Activated CD4-positive, alpha-beta T cell treated with anti-CD3 and anti-CD28 coated beads, Interleukin-2, amount 10 ng/mL, durations not matched to agents 24 days and 14 days (primary cell): Measurements from ENCODE around the gene PRAC1. TPM values are rescaled to one million over a fixed set of nuclear protein-coding genes. Genes with fewer than 3 reads are reported as not detected.
A peak's percentile ranks its signal among the peaks of the same experiment; 100 is the strongest.

Source experiments
- DNase-seq: peaks from one replicate; pipeline ENCODE4 v3.0.0; 2022
- H3K27ac Mint-ChIP-seq: one replicate; pipeline ENCODE4 v1.8.0; 2022; ENCODE audit warnings: mild to moderate bottlenecking, mixed read lengths
- H3K27me3 Mint-ChIP-seq: one replicate; pipeline ENCODE4 v1.8.0; 2022; ENCODE audit warnings: mixed read lengths
- H3K36me3 Mint-ChIP-seq: one replicate; pipeline ENCODE4 v1.8.0; 2022; ENCODE audit warnings: low read depth, mild to moderate bottlenecking, mixed read lengths
- H3K4me1 Mint-ChIP-seq: one replicate; pipeline ENCODE4 v1.8.0; 2021; ENCODE audit warnings: mixed read lengths
- H3K4me3 Mint-ChIP-seq: one replicate; pipeline ENCODE4 v1.8.0; 2022; ENCODE audit warnings: mild to moderate bottlenecking, moderate library complexity, mixed read lengths
- H3K9me3 Mint-ChIP-seq: one replicate; pipeline ENCODE4 v1.8.0; 2021; ENCODE audit warnings: mixed read lengths
- intact Hi-C: fragments of 100-400 bp; cut with micrococcal nuclease; formaldehyde crosslinking; loops from one replicate; pipeline ENCODE4 v1.15.1; 2023
- total RNA-seq: library from RNA; stranded (reverse); gene quantifications from 2 replicates; pipeline ENCODE4 v1.2.3, GENCODE V29; 2022

The PRAC1 gene
- total RNA-seq, 1 donor from 2014 or later: not detected

- H3K27ac Mint-ChIP-seq: no peak overlapping the region
- DNase-seq: peak; percentile 92
- peaks cover 63% of the 10 kb centered on the region for H3K27me3 Mint-ChIP-seq
- no peaks in the 10 kb centered on the region for H3K36me3 Mint-ChIP-seq
- intact Hi-C loops: loop anchor here (2.0 to 5.0 kb wide), 3 partner anchors 39 to 200 kb away; no protein-coding TSS in a partner anchor
- H3K4me1 Mint-ChIP-seq: peaks cover 5% of the 10 kb centered on the region
- no peaks in the 10 kb centered on the region for H3K9me3 Mint-ChIP-seq
- no peak overlapping the region for H3K4me3 Mint-ChIP-seq
These were observed 44.0 kb downstream of the PRAC1 start for GRCh38 chr17:48678141-48678971.

GRCh38 chr17:48676963-48677558 is 45.3 kb downstream of the PRAC1 start:
- peaks cover 57% of the 10 kb centered on the region for H3K27me3 Mint-ChIP-seq
- intact Hi-C loops: loop anchor here (5.0 kb wide), 2 partner anchors 40 to 115 kb away; no protein-coding TSS in a partner anchor

GRCh38 chr17:48672340-48672739 is 50.0 kb downstream of the PRAC1 start:
- no peak overlapping the region for H3K4me3 Mint-ChIP-seq
- peaks cover 56% of the 10 kb centered on the region for H3K27me3 Mint-ChIP-seq
- intact Hi-C loops: no loop called here
- DNase-seq: no peak
- peaks cover 4% of the 10 kb centered on the region for H3K4me1 Mint-ChIP-seq
- no peaks in the 10 kb centered on the region for H3K9me3 Mint-ChIP-seq
- H3K27ac Mint-ChIP-seq: no peak overlapping the region
- no peaks in the 10 kb centered on the region for H3K36me3 Mint-ChIP-seq

More at GRCh38 chr17:48676963-48677558, 45.3 kb downstream of the PRAC1 start:
- DNase-seq: no peak
- no peak overlapping the region for H3K4me3 Mint-ChIP-seq
- no peaks in the 10 kb centered on the region for H3K9me3 Mint-ChIP-seq
- no peaks in the 10 kb centered on the region for H3K36me3 Mint-ChIP-seq
- peaks cover 5% of the 10 kb centered on the region for H3K4me1 Mint-ChIP-seq
- no peak overlapping the region for H3K27ac Mint-ChIP-seq

Other genes with a start within 250 kb of the PRAC1 start
- not detected in 2 replicates for gene HOXB1, start 191.5 kb downstream of the PRAC1 start, total RNA-seq
- gene HOXB2, start 177.4 kb downstream of the PRAC1 start, total RNA-seq: 26.0 and 28.1 TPM in 2 replicates
- gene HOXB4, start 144.2 kb downstream of the PRAC1 start, total RNA-seq: 3.1 and 3.6 TPM in 2 replicates
- 3.6 and 3.7 TPM in 2 replicates for gene HOXB3, start 132.3 kb downstream of the PRAC1 start, total RNA-seq
- not detected in 2 replicates for gene HOXB5, start 128.7 kb downstream of the PRAC1 start, total RNA-seq
- gene HOXB6, start 117.5 kb downstream of the PRAC1 start, total RNA-seq: 0.33 and 0.36 TPM in 2 replicates
- gene HOXB7, start 111.5 kb downstream of the PRAC1 start, total RNA-seq: 0.30 and 0.36 TPM in 2 replicates
- not detected in 2 replicates for gene HOXB8, start 107.2 kb downstream of the PRAC1 start, total RNA-seq
- 0.21 and 0.30 TPM in 2 replicates for gene HOXB9, start 96.2 kb downstream of the PRAC1 start, total RNA-seq
- gene PRAC2, start 667 bp upstream of the PRAC1 start, total RNA-seq: not detected in 2 replicates
- gene HOXB13, start 6.2 kb upstream of the PRAC1 start, total RNA-seq: not detected in 2 replicates
- gene TTLL6, start 94.7 kb upstream of the PRAC1 start, total RNA-seq: not detected in 2 replicates
- 48.1 and 52.8 TPM in 2 replicates for gene CALCOCO2, start 108.5 kb upstream of the PRAC1 start, total RNA-seq
- gene ATP5MC1, start 170.3 kb upstream of the PRAC1 start, total RNA-seq: 160 and 176 TPM in 2 replicates
- gene UBE2Z, start 185.9 kb upstream of the PRAC1 start, total RNA-seq: 89.3 and 91.4 TPM in 2 replicates
- 143 and 147 TPM in 2 replicates for gene SNF8, start 222.3 kb upstream of the PRAC1 start, total RNA-seq
- gene GIP, start 246.1 kb upstream of the PRAC1 start, total RNA-seq: not detected in 2 replicates